ENCODE measurements around the gene PPP4R3B.
"Not testable (repeated sequence)": the region's sequence is repeated elsewhere in the genome, so short reads cannot be mapped to it uniquely, and the experiment has no call there.

PPP4R3B gene

DNA sequence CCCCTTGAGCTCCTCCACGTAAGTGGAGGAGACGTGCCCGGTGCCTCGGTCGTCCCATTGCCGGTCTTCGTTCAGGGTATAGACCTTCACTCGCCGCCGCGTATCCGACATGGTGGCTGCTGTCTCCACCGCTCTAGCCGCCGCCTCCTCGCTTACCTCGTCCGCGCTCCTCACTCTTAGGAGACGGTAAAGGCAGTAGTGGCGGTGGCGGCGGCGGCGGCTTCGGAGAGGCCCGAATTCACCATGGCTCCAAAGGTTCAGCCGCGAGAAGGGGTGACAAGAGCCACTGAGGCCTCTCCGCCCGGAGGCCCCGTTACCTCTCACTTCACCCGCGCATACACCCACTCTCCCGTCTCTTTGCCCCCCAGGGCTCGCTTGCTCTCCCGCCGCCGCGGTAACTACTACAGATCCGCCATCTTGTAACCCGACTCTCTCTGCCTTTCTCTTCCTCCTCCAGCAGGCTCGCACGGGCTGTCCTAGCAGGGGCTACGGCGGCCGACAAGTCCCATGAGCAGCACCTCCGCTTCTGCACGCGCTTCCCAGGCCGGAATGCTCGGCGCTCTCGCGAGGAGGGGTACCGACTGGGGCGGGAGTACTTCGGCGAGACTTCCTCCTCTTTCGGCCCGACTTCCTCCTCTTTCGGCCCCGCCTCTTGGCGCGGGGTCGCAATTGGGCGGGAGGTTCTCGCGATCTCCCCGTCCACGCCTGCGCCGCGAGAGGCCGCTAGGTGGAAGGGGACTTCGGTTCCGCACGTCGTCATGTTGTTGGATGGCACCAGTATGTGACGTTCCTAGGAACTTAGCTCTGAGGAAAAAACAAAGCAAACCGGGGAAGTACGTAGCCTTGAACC lies at the start of gene PPP4R3B:
Gene PPP4R3B, minus strand, starts transcription at position 448 of the 850 bp plus-strand sequence. Its CDS starts 337 bp downstream, at position 111.
- peak; percentile 96 for DNase-seq (ENCODE audit: low spot score)

DNA sequence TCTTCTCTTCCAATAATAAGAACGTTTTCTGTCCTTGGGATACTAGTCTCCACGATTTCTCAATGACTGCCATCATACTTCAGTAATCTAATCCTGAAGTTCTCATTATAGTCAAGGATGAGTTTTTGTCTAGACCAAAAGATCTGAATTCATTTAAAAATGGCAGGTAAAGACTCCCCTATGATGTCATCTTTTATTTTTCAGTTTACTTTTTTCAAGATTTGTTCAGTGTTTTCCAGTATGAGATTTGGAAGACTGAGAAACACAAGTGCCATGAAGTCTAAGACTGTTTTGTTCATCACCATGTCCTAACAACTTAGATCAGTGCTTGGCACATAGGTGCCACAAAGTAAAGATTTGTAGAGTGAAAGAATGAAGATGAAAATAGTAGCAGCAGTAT lies 35.8 kb upstream of the PPP4R3B start:
- DNase-seq (ENCODE audit: low spot score) = no peak

DNA sequence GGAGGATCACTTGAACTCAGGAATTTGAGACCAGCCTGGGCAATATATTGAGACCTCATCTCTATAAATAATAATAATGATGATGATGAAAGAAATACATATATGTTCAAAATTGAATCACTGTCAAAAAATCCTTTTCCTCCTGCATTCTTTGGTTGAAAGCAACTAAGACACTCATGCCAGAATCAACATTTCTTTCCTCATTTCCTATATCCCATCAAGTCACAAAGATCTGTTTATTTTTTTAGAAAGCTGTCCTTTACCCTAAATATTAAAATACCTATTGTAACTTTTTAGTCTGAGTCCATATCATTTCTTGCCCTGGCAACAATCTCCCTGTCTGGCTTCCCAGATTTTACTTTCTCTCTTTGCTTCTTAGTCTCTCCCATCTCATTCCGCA lies 31.8 kb upstream of the PPP4R3B start:
- DNase-seq (ENCODE audit: low spot score) = no peak

DNA sequence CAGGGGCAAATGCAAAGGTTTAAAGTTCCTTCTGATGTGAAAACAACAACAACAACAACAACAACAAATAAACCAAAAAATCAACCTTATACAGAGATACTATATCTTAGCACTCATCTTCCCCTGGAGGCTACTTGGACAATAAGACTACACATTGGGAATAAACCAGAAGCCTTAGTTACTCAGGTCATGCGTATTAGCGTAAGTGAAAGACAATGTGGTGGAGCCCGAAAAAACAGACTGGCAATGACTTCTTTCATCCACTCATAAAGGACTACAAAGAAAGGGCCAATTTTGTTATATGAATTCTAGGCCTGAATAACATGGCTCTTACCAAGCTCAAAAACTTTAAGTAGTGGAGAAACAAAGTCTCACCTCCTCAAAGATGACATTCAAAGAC lies 19.4 kb upstream of the PPP4R3B start:
- DNase-seq (ENCODE audit: low spot score) = no peak

DNA sequence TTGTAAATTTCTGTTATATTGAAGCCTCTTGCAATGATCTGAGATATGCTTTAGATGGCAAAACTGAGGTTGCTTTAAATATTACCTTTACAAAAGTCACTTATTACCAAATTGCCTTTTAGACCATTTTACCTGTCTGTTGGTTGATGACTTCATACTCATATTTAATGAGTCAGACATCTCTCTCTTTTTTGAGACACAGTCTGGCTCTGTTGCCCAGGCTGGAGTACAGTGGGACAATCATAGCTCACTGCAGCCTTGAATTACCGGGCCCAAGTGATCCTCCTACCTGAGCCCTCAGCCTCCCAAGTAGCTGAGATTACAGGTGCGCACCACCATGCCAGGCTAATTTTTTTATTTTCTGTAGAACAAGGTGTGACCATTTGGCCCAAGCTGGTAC lies 11.5 kb upstream of the PPP4R3B start:
- no peak for DNase-seq (ENCODE audit: low spot score)

DNA sequence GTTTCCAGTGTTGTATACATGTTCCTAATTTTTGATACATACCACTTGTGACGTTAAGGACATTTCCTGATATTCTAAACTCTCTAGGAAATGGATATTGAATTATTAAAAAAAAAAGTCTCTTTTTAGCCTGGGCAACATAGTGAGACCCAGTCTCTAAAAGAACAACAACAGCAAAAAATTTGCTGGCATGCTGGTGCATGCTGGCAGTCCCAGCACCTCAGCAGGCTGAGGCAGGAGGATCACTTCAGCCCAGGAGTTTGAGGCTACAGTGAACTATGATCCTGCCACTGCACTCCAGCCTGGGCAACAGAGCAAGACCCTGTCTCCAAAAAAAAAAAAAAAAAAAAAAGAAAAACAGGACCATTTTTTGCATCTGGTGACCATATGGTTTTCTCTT lies 10.5 kb upstream of the PPP4R3B start:
- no peak for DNase-seq (ENCODE audit: low spot score)

DNA sequence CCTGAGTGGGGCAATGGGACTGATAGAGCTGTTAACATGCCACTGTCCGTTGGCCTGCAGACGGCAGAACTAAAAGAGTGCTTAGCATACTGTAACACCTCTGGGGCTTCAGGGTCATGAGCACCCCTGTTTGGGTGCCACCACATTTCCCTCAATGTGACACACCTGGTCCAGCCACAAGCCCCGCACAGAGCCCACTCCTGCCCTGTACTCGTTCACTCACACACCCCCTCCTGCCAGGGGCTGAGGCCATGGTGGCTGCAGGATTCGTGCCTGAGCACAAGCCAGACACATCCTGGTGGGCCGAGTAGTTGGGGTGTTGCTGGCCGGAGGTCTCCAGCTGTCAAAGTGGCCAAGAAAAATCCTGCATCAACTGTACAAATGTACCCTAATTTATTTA lies 4.4 kb upstream of the PPP4R3B start:
- no peak for DNase-seq (ENCODE audit: low spot score)

DNA sequence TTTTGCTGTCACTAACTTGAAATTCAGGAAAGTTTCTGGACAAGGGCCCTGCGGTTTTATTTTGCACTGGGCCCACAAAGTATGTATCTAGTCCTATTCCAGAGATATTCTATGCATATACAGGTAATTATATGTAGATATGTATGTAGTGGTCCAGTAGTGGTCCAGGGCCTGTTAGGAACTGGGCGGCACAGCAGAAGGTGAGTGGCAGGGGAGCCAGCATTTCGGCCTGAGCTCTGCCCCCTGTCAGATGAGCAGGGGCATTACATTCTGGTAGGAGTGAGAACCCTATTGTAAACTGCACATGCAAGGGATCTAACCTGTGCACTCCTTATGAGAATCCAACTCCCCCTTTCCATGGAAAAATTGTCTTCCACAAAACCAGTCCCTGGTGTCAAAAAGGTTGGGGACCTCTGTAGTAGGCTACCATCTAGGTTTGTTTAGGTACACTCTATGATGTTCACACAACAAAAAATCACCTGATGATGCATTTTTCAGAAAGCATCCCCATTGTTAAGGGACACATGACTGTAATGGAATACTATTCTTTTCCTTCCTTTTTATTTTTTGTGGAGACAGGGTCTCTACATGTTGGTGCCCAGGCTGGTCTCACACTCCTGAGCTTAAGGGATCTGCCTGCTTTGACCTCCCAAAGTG lies 2.8 kb upstream of the PPP4R3B start:
- DNase-seq (ENCODE audit: low spot score) = no peak

DNA sequence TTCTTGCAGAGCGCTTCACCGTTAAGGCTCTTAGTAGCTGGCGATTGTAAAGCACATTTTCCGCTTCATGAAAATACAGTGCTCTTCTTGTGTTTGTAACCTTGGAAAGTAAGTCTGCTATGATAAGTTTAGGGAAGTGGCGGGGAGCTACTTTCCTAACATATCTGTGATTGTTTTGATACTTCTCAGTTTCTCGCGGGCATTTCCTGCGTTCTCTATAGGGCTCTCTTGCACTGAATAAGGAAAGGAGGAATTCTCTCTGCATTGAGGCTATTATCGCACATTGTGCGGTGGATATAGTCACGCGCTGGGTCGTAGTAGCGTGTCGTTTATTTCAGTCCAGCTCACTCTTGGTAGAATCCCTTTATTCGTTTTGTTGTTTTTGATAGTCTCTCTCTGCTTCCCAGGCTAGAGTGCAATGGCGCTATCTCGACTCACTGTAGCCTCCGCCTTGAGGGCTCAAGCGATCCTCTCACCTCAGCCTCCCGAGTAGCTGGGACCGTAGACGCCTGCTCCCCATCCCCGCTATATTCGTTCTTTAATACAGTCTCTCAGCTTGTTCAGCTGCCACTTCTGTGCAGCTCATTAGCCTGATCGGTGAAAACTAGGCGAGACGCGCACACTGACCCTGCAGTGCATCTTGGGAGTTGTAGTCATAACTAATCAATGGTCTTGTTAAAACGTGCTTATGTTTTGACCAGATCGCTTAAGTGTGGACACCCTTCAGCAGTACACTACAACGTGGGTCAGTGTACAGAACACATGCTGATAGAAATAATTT lies 1.0 kb upstream of the PPP4R3B start:
- peak; percentile 57 for DNase-seq (ENCODE audit: low spot score)

DNA sequence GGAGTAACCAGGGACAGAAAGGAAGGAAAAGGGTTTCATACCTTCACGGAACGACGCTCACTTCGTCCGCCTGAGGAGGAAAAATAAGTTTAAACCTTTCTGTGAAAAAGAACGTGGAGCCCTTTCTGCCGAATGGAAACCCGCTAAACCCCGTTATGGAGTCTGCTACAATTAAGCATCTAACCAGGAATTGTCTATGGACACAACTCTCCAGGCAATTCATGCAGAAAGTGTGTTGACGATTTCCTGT lies 528 bp upstream of the PPP4R3B start:
- no peak for DNase-seq (ENCODE audit: low spot score)

DNA sequence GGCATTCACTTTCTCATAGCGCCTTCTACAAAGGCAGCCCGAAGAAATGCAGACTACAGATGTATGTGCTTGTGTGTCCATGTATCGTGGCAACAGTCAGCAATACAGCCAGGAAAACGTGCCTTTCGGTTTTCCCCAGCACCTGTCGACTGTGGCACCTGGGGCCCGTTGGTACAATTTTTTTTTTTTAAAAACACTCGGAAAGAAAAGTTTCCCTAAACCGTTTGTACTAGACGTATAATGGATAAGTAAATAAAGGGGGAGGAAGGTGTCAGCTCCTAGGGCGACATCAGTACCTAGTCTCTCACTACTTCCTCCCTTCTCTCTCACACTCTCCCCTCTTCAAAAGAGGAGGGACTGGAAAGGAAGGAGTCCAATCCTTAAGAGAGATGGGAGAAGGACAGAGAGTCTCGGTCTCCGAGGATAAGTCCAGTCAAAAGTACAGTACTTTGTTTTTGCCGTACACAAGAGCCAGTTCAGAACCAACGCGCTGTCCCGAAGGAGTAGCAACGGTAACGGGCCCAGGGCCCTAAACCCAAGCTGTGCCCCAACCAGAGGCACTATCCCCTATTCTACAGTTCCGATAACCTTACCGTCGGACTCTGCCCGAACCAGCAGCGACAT lies 759 bp downstream of the PPP4R3B start:
- DNase-seq (ENCODE audit: low spot score) = peak; percentile 39

DNA sequence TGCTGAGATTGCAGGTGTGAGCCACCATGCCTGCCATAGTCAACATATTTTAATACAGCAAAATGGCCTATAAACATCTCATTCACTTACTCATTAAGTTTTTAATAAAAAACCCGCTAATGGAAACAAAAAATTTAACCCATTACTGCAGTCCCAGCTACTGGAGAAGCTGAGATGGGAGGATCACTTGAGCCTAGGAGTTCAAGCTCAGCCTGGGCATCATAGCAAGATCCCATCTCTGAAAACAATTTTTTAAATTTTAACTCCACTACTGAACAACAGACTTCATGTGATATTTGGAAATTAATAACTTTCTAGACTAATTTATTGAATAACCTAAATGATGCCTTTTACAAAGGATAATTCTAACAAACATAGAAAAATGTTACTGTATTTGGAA lies 5.4 kb downstream of the PPP4R3B start:
- DNase-seq (ENCODE audit: low spot score) = no peak

DNA sequence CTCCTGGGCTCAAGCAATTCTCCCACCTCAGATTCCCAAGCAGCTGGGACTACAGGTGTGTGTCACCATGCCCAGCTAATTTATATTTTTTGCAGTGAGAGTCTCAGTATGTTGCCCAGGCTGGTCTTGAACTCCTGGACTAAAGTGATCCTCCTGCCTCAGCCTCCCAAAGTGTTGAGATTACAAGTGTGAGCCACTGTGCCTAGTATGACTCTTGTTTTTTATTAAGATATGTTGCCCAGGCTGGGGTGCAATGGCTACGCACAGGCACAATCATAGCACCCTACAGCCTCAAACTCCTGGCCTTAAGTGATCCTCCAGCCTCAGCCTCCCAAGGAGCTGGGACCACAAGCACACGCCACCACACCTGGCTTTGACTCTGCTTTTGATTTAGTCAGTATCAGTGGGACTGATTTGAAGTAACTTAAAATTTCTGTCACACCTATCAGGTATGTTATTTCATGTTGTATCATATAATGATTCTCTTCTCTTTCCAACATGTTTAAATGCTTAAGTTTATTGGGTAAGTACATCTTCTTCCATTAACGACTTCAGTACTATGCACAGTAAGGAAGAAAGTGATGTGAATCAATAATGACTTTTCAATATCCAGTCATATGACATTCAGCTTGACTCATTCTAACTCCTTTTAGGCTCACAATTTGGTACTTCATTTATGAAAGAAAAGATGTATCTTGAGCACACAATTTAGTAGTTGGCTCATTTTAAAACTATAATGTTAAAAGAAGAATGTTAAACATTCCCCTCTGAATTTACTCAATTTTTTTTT lies 6.3 kb downstream of the PPP4R3B start:
- DNase-seq (ENCODE audit: low spot score) = no peak

DNA sequence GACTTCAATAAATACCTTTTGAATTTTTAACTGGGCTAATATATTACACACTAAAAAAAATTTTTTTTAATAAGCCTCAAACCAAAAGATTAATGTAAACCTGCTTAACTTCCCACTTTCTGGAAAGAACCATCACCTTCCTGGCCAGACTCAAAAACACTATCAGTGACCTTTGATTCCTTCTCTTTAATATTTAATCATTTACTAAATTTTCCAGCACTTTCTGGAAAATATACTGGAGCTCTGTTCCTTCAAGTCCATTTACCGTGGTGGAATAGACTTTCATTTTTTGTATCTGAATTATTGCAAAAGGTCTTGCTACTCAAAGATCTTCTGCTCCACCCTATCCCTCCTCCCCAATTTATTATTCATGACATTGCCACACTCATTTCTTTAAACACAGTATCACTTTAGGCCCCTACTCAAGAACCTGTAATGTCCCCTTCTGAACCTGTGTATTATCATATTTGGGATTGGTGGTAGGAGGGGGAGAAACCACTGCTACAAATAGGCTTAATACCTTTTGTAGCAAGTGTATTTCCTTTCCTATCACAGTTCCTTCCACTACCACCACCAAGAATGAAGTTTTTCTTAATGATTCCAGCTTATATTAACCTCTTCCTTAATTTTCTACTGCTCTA lies 7.4 kb downstream of the PPP4R3B start:
- DNase-seq (ENCODE audit: low spot score) = no peak

DNA sequence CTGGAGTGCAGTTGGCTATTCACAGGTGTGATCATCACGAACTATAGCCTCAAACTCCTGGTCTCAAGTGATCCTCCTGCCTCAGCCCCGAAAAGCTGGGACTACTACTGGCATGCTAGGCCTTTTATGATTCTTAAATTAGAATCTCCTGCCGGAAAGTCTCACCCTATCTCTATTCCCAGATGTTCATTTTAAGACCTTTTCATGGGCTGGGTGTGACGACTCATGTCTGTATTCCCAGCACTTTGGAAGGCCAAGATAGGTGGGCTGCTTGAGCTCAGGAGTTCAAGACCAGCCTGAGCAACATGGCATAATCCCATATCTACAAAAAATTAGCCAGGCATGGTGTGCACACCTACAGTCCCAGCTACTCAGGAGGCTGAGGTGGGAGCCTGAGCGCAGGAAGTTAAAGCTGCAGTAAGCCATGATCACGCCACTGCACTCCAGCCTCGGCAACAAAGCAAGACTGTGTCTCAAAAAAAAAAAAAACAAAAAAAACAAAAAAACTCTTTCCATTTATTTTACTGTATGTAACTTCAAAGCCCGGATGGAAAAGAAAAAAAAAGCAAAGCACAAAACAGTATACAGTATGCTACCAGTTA lies 8.1 kb downstream of the PPP4R3B start:
- no peak for DNase-seq (ENCODE audit: low spot score)

DNA sequence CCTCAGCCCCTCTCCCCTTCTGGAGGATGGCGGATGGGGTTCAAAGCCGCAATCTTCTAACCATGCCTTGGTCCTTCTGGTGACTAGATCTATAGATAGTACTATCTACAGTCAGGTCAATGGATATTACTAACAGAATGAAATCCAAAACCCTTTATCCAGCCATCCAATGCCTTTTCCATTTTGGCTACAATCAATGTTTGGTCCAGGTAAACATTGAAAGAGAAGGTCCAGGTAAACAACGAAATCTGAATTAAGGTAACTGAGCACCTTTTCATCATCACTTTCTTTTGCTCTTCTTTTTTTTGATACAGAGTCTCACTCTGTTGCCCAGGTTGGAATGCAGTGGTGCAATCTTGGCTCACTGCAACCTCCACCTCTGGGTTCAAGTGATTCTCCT lies 9.7 kb downstream of the PPP4R3B start:
- no peak for DNase-seq (ENCODE audit: low spot score)

DNA sequence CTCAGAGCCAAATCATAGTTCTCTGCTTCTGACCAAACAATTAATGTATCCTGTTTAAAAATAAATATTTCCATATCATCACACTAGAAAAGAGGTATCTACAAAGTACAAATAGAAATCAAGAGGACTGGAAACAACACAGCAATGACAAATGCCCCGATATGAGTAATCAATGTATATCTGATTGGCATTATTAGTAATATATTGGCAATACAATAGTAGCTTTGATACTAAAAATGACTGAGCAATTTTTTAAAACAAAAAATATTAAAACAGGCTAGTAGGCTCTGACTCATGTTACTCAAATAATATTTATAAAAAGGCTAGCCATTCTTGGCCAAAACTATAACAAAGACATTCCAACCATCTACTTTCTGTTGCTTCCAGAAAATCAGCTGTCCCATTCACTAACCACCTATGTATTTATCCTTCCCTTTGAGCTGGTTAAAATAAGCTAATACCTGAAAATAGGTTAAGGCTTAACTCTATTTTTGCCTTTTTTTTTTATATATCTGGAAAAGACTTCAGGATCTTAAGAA lies 13.3 kb downstream of the PPP4R3B start:
- no peak for DNase-seq (ENCODE audit: low spot score)

DNA sequence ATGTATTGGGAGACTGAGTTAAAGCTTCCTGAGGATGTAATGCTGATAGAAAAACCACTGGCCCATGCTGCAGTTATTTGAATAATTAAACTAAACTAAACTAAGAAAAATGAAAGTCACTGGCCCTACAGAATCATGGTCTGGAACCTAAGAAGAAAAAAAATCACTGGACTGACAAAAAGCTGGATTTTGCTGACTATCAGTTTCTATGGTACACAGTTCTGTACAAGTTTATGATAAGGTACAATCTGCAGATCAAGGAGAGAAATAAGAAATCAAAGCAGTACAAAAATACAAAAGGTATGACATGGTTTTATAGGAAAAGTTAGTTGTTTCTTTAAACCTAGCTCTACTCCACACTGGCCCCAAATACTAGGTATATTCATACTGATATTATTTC lies 15.6 kb downstream of the PPP4R3B start:
- DNase-seq (ENCODE audit: low spot score) = no peak

DNA sequence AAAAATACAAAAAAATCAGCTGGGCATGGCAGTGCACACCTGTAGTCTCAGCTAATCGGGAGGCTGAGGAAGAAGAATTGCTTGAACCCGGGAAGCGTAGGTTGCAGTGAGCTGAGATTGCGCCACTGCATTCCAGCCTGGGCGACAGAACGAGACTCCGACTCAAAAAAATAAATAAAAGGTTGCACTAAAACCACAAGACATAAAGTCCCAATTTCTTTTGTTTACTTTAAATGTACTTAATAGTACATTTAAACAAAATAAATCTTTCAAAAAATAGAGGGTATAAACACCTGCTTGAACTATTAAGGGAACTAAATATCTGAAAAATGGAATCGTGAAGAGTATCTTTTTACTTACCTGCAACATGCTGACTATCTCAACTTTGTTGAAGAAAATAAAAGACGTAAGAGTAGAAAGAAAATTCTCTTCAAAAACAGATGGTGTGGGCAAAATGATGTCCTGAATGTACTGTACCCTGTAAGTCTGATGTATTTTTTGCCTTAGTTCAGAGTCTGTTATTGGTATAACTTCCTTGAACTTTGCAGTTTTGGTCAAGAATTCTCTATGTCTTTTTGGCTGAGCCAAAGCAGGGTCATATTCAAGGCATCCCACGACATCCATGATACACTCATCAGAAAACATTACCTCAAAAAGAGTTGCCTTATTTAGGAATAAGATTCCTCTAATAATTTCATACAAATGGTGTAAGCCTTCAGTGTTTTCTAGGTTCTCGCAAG lies 19.2 kb downstream of the PPP4R3B start:
- DNase-seq (ENCODE audit: low spot score) = no peak

DNA sequence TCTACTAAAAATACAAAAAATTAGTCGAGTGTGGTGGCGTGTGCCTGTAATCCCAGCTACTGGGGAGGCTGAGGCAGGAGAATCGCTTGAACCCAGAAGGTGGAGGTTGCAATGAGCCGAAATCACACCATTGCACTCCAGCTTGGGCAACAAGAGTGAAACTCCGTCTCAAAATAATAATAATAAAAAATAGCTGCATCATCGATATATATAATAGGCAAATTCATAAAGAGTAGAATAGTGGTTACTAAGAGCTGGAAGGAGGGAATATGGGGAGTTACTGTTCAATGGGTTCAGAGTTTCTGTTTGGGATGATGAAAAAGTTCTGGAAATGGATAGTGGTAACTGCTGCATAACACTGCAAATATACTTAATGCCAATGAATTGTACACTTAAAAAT lies 20.6 kb downstream of the PPP4R3B start:
- DNase-seq (ENCODE audit: low spot score) = not testable (repeated sequence)

All from AG08396 (cell line).